Epithelial cell of esophagus (primary cell): ENCODE data around the gene CCDC102B.

Experiments
- DNase-seq: peaks from one replicate; pipeline ENCODE4 v3.0.0; 2010; ENCODE audit warnings: low read depth
- H3K4me3 ChIP-seq: 2 replicates; pipeline ENCODE4 v1.5.1; 2011; ENCODE audit warnings: mild to moderate bottlenecking, low read length, control low read depth
- TF ChIP-seq, protein P1 (sequence below): IDR thresholded peaks from 2 replicates; pipeline ENCODE4 v1.5.1; 2011; ENCODE audit warnings: low read depth, mild to moderate bottlenecking, low read length, control low read depth, inconsistent platforms; ENCODE audit not compliant: insufficient read depth; ENCODE audit errors: missing control alignments

Gene CCDC102B

GRCh38 chr18:69082499-69082898 is 284.6 kb downstream of the CCDC102B start:
- no peak overlapping the region for H3K4me3 ChIP-seq
- TF ChIP-seq, protein P1, sequence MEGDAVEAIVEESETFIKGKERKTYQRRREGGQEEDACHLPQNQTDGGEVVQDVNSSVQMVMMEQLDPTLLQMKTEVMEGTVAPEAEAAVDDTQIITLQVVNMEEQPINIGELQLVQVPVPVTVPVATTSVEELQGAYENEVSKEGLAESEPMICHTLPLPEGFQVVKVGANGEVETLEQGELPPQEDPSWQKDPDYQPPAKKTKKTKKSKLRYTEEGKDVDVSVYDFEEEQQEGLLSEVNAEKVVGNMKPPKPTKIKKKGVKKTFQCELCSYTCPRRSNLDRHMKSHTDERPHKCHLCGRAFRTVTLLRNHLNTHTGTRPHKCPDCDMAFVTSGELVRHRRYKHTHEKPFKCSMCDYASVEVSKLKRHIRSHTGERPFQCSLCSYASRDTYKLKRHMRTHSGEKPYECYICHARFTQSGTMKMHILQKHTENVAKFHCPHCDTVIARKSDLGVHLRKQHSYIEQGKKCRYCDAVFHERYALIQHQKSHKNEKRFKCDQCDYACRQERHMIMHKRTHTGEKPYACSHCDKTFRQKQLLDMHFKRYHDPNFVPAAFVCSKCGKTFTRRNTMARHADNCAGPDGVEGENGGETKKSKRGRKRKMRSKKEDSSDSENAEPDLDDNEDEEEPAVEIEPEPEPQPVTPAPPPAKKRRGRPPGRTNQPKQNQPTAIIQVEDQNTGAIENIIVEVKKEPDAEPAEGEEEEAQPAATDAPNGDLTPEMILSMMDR = no peak
- DNase-seq = no peak

DNA sequence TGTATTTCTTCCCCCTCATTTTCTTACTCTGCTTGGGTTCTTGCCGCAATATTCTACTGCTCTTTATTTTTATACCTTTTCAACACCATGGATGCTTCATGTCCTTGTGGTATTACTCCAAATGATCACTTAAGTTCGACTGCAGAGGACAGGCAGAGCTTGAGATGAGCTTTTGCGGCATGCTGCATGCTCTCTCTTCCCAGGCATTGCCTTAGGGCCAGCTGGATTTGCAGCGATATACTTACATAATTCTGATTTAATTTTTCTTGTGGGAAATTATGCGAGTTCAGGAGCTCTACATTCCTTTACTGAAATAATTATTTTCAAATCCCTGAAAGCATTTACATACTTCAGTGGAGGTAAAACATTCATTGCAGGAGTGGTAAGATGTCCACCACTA is 288.1 kb downstream of the CCDC102B start:
- TF ChIP-seq, protein P1 = no peak
- H3K4me3 ChIP-seq = no peak overlapping the region
- DNase-seq = no peak

GRCh38 chr18:69088973-69089372 is 291.1 kb downstream of the CCDC102B start:
- no peak for DNase-seq
- no peak overlapping the region for H3K4me3 ChIP-seq
- TF ChIP-seq, protein P1 = no peak

DNA sequence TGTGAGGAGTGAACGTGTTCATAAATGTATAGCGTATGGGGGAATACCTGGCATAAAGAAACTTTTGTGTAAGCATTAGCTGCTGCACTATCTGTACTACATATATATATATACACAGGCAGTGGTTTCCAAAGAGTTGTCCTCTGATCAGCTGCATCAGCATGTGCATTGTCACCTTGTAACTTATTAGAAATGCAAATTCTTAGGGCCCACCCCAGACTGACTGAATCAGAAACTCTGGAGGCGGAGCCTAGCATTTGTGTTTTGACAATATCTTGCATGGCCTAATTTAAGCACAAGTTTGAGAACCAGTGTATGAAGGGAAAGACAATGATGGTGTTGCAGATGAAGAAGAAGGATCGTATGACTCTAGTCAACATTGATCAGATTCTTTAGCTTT is 299.5 kb downstream of the CCDC102B start:
- DNase-seq = no peak
- TF ChIP-seq, protein P1 = no peak
- H3K4me3 ChIP-seq = no peak overlapping the region

DNA sequence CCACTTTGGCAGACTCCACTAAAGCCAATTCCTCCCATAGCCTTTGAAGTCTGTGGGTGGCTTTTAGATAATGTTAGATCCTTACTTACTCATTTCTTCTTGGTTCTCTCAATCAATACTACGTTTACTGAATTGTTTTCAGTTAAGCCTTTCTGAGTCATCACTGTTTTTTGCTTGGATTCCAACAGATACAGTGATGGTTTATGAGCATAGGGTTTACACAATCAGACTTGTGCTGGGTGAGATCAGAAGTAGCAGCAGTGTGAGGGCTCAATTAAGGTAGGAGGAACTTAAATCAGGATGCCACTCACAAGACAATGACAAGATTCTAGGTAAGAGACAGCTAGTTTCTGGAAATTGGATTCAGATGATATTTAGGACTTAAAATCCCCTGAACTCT is 305.1 kb downstream of the CCDC102B start:
- H3K4me3 ChIP-seq = no peak overlapping the region
- peak; percentile 4 for DNase-seq
- TF ChIP-seq, protein P1 = no peak
